Fibroblast of lung (primary cell): Measurements from ENCODE around the gene KCNG1.

ENCODE experiments used
- CTCF ChIP-seq, 2 donors: IDR thresholded peaks in 1 of 2; conservative IDR thresholded peaks in 1 of 2; 1 replicate in 1 of 2; 2 replicates in 1 of 2; pipeline ENCODE4 v1.5.1; 2011 to 2012; ENCODE audit warnings: low read length in 2 of 2, control low read depth in 1 of 2, inconsistent platforms in 1 of 2, low read depth in 1 of 2, mild to moderate bottlenecking in 1 of 2
- EZH2 ChIP-seq: IDR thresholded peaks from 2 replicates; pipeline ENCODE4 v1.5.1; 2012; ENCODE audit warnings: low read length, control low read depth, mild to moderate bottlenecking; ENCODE audit errors: missing control alignments

- TF ChIP-seq CTCF (conservative IDR thresholded peaks at IDR 0.05 in 1 of 2, IDR thresholded peaks at IDR 0.05 in 1 of 2; ENCODE audit: low read depth in 1 of 2, low read length in 2 of 2) (no peak), EZH2 (no peak)
These were observed 35.1 kb upstream of the KCNG1 start for GRCh38 chr20:51058017-51058416.
